ENCODE data around the gene MGAT4B.

The MGAT4B gene

GRCh38 chr5:179779826-179780225 is 26.8 kb downstream of the MGAT4B start:
- TF ChIP-seq CTCF (IDR thresholded peaks at IDR 0.05), result no peak
- H3K4me3 ChIP-seq (ENCODE audit: low read depth in 1 of 2, low read length in 1 of 2), result no peak overlapping the region
- peaks cover 31% of the 10 kb centered on the region for H3K36me3 ChIP-seq
- H3K4me1 ChIP-seq (ENCODE audit: control insufficient read depth in 1 of 2, insufficient read depth in 1 of 2, low read depth in 1 of 2, low read length in 1 of 2), result peaks cover 72 to 78% of the 10 kb centered on the region in 2 experiments
- H3K27ac ChIP-seq, result peak overlapping the region; percentile 71
- H3K27me3 ChIP-seq, result no peaks in the 10 kb centered on the region
- H3K9me3 ChIP-seq, result no peaks in the 10 kb centered on the region

GRCh38 chr5:179778591-179778990 is 28.1 kb downstream of the MGAT4B start:
- no peak overlapping the region for H3K4me3 ChIP-seq (ENCODE audit: low read depth in 1 of 2, low read length in 1 of 2)
- peaks cover 43% of the 10 kb centered on the region for H3K36me3 ChIP-seq
- H3K9me3 ChIP-seq, result no peaks in the 10 kb centered on the region
- TF ChIP-seq CTCF (IDR thresholded peaks at IDR 0.05), result no peak
- no peaks in the 10 kb centered on the region for H3K27me3 ChIP-seq
- H3K4me1 ChIP-seq (ENCODE audit: control insufficient read depth in 1 of 2, insufficient read depth in 1 of 2, low read depth in 1 of 2, low read length in 1 of 2), result peaks cover 72 to 78% of the 10 kb centered on the region in 2 experiments
- H3K27ac ChIP-seq, result peak overlapping the region; percentile 69

DNA sequence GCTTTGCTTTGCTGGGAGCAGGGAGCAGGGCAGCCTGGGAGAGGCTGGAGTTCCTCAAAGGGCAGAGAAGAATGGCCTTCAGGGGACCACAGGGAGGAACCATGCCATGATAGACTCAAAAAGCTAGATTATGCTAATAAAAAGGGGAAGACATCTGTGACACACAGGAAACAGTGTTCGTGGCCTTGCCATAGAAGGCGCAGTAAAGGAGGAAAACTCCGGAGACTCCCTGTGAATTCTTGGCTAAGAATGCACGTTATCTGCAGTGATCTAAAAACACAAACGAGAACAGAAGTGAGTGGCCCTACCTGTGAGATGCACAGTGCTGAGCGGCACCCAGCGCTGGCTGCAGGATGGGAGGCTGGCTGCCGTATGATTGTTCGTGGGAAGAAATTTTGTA is 28.8 kb downstream of the MGAT4B start:
- H3K4me3 ChIP-seq (ENCODE audit: low read depth in 1 of 2, low read length in 1 of 2), result no peak overlapping the region
- peaks cover 50% of the 10 kb centered on the region for H3K36me3 ChIP-seq
- TF ChIP-seq CTCF (IDR thresholded peaks at IDR 0.05), result no peak
- H3K27ac ChIP-seq, result peak overlapping the region; percentile 69
- H3K27me3 ChIP-seq, result no peaks in the 10 kb centered on the region
- H3K4me1 ChIP-seq (ENCODE audit: control insufficient read depth in 1 of 2, insufficient read depth in 1 of 2, low read depth in 1 of 2, low read length in 1 of 2), result peaks cover 72 to 76% of the 10 kb centered on the region in 2 experiments
- no peaks in the 10 kb centered on the region for H3K9me3 ChIP-seq

GRCh38 chr5:179777456-179777855 is 29.2 kb downstream of the MGAT4B start:
- H3K36me3 ChIP-seq, result peaks cover 55% of the 10 kb centered on the region
- TF ChIP-seq CTCF (IDR thresholded peaks at IDR 0.05), result no peak

DNA sequence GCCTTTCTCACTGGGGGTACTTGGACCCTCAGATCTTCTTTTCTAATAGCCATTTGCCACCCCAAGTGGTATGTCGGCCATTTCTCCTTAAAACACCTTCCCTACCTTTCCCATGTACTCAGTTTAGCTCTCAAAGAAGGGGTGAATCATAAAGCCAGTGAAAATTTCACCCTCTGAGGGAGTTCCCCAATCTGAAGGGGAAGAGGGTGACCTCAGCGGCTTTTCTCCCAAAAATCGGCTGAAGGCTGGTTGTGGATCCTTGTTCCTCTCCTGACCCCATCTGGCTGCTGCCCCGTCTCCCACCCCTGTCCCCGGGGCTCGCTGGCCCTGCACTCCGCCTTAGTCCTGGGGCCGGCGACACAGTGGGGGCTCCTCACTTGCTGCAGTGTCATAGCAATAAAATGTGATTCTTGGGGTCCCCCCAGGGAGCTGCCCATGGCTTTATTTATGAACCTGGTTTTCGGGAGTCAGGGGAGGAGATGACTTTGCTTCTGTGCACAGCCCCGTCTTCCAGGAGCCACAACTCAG is 30.2 kb downstream of the MGAT4B start:
- H3K4me3 ChIP-seq (ENCODE audit: low read depth in 1 of 2, low read length in 1 of 2), result no peak overlapping the region
- H3K4me1 ChIP-seq (ENCODE audit: control insufficient read depth in 1 of 2, insufficient read depth in 1 of 2, low read depth in 1 of 2, low read length in 1 of 2), result peaks cover 73 to 78% of the 10 kb centered on the region in 2 experiments
- H3K27me3 ChIP-seq, result no peaks in the 10 kb centered on the region
- TF ChIP-seq CTCF (IDR thresholded peaks at IDR 0.05), result no peak
- H3K9me3 ChIP-seq, result no peaks in the 10 kb centered on the region
- H3K36me3 ChIP-seq, result peaks cover 57% of the 10 kb centered on the region
- peak overlapping the region; percentile 57 for H3K27ac ChIP-seq

More at GRCh38 chr5:179777456-179777855, 29.2 kb downstream of the MGAT4B start:
- Histone ChIP-seq H3K27me3 (no peaks in the 10 kb centered on the region), H3K27ac (peak overlapping the region; percentile 69), H3K4me3 (ENCODE audit: low read depth in 1 of 2, low read length in 1 of 2) (no peak overlapping the region), H3K4me1 (ENCODE audit: control insufficient read depth in 1 of 2, insufficient read depth in 1 of 2, low read depth in 1 of 2, low read length in 1 of 2) (peaks cover 73 to 78% of the 10 kb centered on the region in 2 experiments), H3K9me3 (no peaks in the 10 kb centered on the region)
